Islet precursor cell (in vitro differentiated cells): ENCODE measurements around the gene KRT16.
"Not testable (repeated sequence)": the region's sequence is repeated elsewhere in the genome, so short reads cannot be mapped to it uniquely, and the experiment has no call there.

ENCODE experiments used
- DNase-seq: peaks from one replicate; pipeline ENCODE4 v3.0.0-alpha.2; 2018

The KRT16 gene

DNA sequence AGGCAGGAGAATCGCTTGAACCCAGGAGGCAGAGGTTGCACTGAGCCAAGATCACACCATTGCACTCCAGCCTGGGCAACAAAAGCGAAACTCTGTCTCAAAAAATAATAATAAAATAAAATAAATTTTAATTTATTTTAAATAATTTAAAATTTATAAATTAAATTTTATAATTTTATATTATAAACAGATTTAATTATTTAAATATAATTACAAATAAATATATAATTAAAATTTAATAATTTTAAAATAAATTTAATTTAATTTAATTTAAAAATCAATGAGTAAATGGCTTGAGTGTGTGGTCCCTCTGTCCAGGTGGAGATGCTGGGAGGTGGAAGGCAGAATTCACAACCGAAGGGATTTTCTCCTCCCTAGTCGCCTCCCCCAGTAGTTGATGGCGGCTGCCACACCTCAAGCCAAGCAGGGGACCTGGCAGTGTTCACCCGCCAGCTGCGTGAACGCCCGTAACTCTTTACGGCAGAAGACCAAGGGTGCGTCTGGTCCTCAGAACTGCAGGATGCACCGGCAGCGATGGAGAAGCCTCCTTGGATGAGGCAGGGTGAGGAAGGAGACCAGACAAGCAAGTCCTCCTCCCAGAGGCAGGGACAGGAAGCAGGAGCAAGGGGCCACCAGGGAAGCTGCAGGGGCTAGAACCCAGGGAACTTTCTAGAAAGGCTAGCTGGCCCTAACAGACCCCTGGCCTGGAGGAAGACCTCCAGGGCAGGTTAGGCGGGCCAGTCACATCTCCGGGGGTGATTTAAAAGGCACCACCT, 34.7 kb upstream of the KRT16 start:
- DNase-seq = no peak

DNA sequence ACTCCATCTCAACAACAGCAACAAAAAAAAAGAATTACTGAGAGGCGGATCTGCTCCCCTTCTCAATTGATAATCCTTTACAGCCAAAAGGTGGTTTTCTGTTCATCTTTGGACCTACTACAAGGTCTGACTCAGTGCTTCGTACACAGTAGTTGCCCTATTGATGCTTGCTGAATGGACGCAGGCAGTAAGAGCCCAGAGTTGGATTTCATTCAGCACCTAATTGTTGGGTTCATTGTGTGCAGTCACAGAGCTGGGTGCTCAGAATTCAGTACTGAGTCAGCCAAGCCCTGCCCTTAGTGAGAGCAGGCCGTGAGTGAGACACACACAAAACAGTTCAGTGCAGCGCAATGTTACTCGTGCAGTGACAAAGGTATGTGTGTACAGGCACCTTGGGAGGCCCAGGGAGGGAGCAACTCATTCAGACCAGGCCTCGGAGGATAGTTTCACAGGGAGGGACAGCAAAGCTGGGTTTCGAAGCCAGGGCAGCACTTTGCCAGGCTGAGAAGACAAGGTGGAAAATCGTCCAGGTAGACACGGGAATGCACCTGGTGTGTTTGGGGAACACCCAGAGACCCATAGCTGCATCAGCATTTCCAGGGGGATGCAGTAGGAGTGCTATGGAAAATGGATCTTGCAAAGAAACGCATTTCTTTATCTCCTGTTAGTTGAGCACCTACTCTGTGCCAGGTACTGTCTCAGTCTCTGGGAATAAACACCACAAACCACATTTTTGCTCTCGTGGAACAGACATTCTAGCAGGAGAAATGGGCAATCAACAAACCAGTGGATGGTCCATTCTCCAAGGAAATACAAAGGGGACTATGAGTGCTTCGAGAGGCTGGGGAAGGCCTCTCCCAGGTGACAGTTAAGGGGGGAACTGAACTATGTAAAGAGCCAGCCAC, 29.9 kb upstream of the KRT16 start:
- DNase-seq = no peak

DNA sequence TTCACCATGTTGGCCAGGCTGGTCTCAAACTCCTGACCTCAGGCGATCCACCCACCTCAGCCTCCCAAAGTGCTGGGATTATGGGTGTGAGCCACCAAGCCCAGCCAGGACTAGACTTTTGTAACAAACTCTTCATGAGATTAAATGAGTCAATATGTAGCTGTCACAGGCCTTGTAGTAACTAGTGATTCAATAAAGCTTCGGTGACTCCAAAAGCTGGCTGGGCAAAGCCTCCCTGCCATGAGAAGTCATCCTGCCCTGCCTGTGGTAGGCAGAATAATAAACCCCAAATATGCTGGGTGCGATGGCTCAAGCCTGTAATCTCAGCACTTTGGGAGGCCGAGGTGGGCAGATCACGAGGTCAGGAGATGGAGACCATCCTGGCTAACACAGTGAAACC, 28.0 kb upstream of the KRT16 start:
- not testable (repeated sequence) for DNase-seq

- peak; percentile 66 for DNase-seq
These were observed 27.2 kb upstream of the KRT16 start for GRCh38 chr17:41639492-41640473.

DNA sequence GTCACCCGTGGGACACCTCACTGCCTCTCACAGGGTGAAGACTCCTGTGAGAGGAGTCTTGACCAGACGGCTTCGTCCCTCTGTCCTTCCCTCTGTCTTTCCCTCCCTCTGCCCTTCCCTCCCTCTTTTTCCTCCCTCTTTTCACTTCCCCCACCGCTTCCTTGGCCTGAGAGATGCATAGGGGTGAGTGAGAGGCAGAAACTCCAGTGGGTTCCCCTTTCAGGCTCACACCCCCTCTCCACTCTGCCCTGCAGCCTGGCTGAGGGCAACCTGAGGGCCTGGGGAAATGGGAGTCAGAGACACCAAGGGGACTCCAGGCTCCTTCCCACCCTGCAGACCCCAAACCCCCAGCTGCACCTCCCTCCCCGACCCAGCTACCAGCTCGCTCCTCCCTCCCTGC, 26.4 kb upstream of the KRT16 start:
- no peak for DNase-seq

DNA sequence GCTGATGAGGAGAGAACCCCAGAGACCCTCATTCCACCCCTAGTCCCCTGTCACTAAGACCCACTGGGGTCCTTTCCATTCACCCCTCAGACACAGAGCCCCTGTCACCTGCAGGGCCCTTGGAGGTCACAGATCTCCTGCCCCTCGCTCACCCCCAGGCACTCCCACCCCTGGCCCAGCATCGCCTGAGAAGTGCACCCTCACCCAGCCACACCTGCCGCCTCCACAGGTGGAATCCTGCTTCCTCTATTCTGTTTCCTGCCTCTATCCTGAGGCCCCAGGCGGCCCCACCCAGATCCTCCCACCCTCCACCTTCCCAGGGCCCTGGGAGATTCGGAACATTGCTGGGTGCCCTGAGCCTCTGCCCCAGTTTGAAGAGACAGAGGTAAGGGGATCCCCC, 25.6 kb upstream of the KRT16 start:
- DNase-seq = no peak

DNA sequence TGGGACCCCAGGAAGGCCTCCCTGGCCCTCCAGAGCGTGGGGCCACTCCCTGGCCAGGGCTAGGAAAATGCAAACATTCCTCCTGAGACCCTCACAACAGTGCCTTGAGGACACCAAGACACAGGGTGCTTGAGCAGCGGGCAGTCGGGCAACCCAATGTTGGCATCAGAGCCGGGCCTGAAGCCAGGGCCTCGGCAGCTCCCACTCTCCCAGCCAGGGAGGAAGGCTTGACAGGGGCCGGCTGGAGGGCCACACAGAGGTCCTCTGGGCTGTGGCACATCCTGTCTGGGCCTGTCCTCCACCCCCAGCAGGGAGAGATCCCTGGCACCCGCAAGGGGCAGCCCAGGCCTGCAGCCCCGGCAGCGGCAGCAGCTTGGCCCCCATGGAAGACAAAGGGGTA, 24.1 kb upstream of the KRT16 start:
- DNase-seq = no peak

DNA sequence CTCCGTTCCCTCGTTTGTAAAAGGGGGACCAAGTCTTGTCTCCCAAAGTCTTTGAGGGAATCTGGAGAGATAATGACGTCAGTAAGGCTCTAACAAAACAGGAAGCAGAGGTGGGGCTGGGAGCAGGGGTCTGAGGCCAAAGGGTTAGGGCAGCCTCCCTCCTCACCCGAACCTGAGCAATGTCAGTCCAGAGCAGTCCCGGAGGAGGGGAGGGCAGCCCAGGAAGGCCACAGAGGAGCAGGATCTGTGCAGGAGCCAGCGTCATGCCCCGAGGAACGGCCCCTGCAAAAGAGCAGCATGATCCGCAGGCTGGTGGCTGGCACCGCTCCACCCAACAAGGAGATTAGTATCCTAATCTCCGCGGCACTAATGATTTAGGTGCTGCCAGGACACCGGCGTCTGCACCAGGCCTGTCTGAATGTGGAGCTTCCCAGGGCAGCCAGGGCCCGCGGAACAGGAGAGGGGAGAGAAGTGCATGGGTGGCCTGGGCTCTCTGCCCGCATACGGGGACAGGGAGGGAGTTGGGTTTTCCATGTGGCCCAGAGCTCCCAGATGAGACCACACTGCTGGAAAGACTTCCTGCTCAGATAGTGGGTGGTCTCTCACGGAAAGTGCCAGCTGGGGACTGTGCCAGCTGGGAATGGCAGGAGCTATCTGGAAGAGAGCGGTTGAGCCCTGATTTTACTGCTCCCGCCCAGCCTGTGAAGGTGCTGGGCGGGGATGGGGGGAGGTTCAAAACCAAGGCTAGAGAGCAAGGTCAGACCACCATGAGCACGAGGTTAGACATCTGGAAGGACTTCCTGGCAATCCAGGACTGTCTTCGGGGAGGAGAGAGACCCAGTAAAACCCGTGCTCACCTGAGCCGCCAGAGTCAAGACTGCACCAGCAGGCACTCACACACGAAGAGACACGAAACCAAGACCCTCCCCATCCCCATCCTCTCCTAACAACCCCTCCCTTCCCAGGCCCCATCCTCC, 22.8 kb upstream of the KRT16 start:
- DNase-seq = peak; percentile 73

DNA sequence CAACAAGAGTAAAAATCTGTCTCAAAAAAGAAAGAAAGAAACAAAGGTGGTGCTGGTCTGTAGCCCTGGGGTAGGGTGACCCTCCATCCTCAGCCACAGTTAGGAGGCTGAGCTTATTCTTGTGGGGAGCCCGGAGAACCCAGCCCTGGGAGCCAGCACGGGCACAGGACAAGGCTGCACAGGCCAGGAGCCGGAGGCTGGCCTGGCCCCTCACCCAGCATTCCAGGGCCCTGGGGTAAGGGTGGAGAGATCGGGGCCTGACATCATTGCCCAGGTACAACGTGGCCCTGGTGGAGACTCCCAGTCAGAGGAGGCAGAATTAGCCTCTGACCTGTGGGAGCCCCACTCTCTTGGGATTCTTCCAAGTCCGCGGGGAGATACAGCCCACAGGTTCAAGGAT, 22.1 kb upstream of the KRT16 start:
- peak; percentile 69 for DNase-seq

GRCh38 chr17:41633556-41634199, 21.1 kb upstream of the KRT16 start:
- DNase-seq = no peak

GRCh38 chr17:41632482-41633105, 20.0 kb upstream of the KRT16 start:
- no peak for DNase-seq

DNA sequence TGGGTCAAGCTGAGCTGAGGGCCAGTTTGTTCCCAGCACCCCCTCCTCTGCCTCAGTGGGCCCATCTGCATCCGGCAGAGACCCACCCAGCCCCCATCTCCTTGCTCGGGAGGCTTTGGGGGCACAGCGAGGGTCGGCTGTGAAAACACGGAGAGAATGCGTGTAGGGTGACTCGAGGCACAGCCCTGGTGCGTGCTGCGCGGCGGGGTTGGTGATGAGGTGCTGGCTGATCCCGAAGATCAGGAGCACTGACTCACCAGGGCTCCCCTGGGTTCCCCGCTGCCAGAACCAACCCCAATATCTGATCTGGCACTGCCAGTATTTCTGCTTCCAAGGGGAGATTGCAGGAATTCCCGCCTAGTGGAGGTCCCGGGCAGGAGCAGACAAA, 19.3 kb upstream of the KRT16 start:
- no peak for DNase-seq

DNA sequence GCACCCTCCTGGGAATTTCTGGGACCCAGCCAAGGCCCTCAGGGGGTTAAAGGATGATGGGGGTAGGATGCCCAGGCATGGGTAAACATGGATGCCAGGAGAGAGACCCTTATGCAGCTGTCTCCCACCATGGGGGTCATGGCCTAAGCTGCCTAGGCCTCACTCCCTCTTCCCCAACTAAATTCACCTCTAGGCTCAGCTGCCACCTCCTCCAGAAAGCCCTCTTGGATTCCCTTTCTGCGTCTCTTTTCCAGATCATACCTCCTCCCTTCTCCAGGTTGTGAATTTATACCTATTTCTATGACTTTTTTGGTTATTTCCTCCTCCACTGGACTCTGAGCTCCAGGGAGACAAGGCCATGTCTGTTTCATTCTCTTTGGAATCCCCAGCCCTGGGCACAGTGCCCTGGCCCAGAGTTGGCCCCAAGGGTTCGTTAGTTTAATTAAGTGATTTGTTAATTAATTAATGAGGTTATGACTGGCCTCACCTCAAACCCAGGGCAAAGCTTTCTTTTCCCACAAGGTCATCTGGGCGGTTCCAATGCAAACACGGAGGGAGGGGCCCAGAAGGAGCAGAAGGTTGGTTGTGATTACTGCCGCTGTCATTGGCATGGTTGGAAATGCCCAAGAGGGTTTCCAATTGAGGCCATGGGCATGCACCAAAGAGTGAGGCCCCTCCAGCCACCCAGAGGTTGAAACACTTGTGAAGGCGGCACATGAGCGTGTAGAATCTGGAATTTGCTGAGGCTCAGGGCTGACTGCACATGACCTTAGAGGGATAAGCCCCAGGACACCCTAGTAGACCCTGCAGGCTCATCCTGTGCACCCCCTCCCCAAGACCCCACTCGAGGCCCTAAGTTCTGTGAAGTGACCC, 18.7 kb upstream of the KRT16 start:
- DNase-seq = no peak

GRCh38 chr17:41629826-41630670, 17.5 kb upstream of the KRT16 start:
- no peak for DNase-seq

- no peak for DNase-seq
These were observed 16.7 kb upstream of the KRT16 start for GRCh38 chr17:41629316-41629715.

- not testable (repeated sequence) for DNase-seq
These were observed 16.2 kb upstream of the KRT16 start for GRCh38 chr17:41628621-41629255.

DNA sequence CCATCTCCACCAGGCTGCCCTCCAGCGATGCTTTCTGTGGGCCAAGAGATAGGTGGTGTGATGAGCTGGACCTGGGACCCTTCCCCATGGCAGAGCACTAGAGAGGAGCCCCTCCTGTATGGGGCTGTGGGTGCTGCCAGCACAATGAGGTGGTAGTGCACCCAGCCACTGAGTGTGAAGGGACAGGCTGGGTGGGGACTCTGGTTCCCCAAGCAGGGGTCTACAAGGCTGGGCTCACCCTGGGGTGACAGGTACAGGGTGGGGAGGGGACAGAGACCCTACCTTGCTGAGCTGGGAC, 15.5 kb upstream of the KRT16 start:
- not testable (repeated sequence) for DNase-seq
